HG03097 (cell line): ENCODE measurements around the gene MMS19.
"Not testable (repeated sequence)": the region's sequence is repeated elsewhere in the genome, so short reads cannot be mapped to it uniquely, and the experiment has no call there.

Experiments used
- ATAC-seq: cut with Tn5 transposase; IDR thresholded peaks from one replicate; pipeline ENCODE4 v1.9.1; 2021; ENCODE audit not compliant: unreplicated experiment, low FRiP score

MMS19 gene

GRCh38 chr10:97506199-97506991 lies 8.2 kb upstream of the MMS19 start:
- no peak for ATAC-seq

- no peak for ATAC-seq
Observed at GRCh38 chr10:97505152-97505551, 6.9 kb upstream of the MMS19 start.

GRCh38 chr10:97503406-97503805 lies 5.2 kb upstream of the MMS19 start:
- ATAC-seq, result no peak

DNA sequence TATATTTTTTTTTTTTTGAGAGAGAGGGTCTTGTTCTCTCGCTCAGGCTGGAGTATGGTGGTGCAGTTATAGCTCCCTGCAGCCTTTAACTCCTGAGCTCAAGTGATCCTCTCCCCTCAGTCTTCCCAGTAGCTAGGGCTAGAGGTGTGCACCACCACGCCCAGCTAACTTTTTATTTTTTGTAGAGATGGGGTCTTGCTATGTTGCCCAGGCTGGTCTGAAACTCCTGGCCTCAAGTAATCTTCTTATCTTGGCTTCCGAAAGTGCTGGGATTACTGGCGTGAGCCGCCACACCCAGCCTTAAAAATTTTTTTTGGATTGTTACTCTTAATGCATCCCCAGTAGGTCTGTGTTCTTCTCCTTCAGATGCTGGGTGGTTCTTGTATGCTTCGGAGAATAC lies 4.7 kb upstream of the MMS19 start:
- no peak for ATAC-seq

DNA sequence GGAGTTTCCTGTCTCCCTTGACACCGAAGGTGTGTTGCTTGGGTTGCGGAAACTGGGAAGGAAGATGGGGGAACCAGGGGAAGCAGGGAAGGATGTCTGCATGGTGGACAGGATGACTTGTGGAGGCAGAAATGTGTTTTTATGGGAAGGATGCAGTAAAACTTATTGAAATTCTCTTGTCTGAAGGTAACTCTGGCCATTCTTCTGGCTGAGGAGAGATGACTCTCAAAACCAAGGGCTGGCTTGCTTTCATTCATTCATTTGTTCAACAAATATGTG lies 2.0 kb upstream of the MMS19 start:
- no peak for ATAC-seq

GRCh38 chr10:97499561-97500296 lies 1.5 kb upstream of the MMS19 start:
- no peak for ATAC-seq

- no peak for ATAC-seq
Observed at GRCh38 chr10:97498841-97499560, 779 bp upstream of the MMS19 start, which contains the start of gene UBTD1. TSS of gene UBTD1 (plus strand) at chr10:97498924. CDS start at chr10:97499204, 280 bp downstream.

GRCh38 chr10:97497572-97498075 lies 598 bp downstream of the MMS19 start:
- no peak for ATAC-seq

DNA sequence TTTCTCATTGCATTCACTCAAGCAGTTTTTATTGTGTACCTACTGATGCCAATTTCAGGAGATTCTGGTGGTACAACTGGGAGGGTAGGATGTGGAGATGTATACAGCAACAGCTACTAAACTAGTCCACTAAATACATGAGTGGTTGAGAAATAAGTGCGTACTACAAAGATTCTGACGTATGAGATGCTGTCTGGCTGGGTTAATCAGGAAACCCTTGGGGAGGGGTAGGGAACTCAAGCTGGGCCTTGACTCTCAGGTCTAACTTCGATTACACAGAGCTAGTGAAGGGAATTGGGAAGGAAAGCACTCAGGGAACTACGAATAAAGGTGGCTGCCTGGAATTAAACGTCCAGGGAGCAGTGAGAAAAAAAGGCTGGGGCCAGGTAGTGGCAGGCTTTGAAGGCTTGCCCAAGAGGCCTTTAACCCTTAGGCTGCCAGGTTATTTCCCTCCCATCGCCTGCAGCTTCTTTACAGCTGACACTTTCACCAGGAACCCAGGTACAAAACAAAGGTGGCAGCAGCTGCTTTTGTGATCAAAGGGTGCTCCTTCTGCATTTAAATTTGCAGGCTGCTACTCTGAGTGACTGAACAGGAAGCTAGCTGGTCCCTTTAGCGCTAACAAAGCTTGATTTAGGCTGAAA lies 3.2 kb downstream of the MMS19 start:
- ATAC-seq, result no peak

DNA sequence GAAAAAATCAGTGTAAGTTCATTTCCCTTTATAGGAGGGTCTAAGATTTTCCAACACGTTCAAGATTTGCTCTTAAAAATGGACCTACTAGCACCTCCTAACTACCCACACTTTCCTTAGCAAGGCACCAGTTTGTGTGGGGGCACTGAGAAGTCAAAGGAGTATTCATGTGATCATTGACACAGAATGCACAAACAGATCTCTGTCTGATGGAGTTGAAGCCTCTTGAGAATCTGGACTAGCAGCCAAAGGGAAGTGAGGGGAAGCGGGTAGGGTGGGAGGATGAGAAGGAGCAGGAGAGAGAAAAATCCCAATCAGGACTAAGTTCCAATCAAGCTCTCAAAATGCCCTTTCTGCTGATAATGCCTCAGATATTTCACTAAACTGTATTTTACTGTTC lies 4.1 kb downstream of the MMS19 start:
- no peak for ATAC-seq

- ATAC-seq, result no peak
Observed at GRCh38 chr10:97490592-97490991, 7.6 kb downstream of the MMS19 start.

DNA sequence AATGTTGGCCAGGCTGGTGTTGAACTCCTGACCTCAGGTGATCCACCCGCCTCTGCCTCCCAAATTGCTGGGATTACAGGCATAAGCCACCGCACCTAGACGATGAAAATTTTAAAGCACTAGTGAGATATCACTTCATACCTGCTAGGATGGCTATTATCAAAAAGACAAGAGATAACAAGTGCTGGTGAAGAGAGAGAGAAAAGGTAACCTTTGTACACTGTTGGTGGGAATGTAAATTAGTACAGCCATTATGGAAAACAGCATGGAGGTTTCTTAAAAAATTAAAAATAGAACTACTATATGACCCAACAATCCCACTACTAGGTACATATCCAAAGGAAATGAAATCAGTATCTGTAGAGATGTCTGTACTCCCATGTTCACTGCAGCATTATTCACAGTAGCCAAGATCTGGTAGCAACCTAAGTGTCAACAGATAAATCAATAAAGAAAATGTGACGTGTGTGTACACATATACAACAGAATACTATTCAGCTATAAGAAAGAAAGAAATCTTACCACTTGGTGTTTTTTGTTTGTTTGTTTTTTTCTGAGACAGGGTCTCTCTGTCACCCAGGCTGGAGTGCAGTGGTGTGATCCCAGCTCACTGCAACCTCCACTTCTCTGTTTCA lies 12.5 kb downstream of the MMS19 start:
- no peak for ATAC-seq

DNA sequence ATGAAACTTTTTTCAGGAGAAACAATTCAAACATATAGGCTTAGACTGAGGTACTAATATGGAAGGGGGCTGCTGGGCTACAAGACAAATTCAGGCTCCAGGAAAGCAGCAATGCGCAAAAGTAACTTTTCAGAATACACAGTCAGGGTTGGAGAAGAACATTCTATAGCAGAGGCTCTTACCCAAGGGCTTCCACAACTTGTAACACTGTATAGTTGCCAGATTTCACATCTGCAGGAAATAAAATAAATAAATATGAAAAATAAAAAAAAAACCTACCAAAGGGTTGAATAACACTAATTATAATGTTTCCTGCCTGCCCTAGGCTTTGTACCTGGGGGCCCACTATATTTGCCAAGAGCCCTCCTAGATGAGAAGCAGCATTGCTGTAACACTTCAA lies 14.3 kb downstream of the MMS19 start:
- ATAC-seq, result no peak

DNA sequence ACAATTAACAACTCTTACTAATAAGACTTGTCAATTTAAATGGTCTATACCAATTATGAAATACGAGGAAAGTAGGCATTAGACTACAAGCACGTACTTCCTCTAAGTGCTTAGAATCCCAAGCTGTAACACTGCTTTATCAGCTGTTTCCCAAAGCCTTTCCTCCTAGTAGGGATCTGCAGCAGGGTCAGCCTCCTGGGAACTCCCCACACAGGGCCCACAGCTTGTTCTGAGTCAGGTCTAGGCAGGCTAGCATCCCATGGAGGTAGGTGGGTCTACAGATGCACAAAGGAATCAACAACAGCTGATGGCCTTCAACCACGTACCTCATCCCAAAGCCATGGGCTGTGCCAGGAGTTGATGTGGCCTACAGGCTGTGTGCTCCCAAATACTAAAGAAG lies 14.7 kb downstream of the MMS19 start:
- ATAC-seq, result no peak

- ATAC-seq, result no peak
Observed at GRCh38 chr10:97482381-97482780, 15.8 kb downstream of the MMS19 start.

DNA sequence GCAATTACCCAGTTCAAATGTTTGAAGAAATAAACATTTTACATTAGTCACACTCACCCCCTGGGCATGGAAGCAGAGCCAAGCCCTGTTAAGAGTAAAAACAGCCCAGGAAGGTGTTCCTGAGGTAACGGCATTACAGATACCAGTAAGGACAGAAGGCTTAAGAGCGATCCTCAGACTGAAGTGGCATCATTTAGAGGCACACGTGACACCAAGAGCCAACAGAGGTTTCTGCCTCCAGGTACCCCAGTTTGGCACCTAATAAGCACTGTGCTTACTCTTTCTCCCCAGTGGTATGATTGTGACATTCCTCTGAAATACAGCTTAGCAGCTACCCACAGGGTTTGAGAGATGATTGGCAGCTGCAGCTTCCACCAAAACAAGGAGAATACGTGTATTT lies 17.2 kb downstream of the MMS19 start:
- ATAC-seq, result no peak

- no peak for ATAC-seq
Observed at GRCh38 chr10:97479939-97480338, 18.3 kb downstream of the MMS19 start.

DNA sequence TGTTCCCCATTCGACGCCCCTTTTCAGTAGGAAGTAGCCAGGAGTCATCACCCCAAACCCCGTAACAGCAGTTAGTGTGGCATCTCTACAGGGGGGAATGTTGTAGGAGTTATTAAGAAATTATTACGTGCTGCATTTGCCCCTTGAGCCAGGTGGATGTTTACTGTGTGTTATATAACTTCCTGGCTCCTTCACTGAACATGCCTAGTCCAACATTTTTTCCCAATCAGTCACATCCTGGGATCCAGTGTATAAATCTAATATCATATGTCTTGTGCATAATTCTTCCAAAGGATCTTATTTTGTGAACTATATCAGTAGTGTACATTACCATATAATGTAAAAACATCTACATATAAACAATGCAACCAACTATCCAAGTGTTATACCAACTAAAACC lies 18.8 kb downstream of the MMS19 start:
- ATAC-seq, result not testable (repeated sequence)

- no peak for ATAC-seq
Observed at GRCh38 chr10:97475936-97476594, 22.2 kb downstream of the MMS19 start.

DNA sequence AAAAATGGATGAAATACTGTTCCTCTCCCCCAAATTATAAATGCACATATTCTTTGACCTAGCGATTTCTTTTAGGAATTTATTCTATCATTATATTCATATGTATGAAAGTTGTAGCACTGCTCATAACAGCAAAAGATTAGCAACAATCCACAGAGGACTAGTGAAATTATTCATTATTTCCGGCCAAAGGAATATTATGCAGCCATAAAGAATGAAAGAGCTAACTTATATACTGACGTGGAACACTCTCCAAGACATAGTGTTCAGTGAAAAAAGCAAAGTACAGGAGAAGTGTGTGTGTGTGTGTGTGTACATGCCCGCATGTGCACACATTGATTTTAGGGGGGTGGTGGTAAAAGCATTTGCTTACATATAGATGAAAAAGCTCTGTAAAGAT lies 23.3 kb downstream of the MMS19 start:
- no peak for ATAC-seq
